Stimulated activated CD8-positive, alpha-beta memory T cell treated with anti-CD3 and anti-CD28 coated beads, Interleukin-15, amount 100 ng/mL, for 1 hour (primary cell): ENCODE data around the gene CYB5R4.

Experiments
- DNase-seq: peaks from one replicate; pipeline ENCODE4 v3.0.0-alpha.2; 2020; ENCODE audit warnings: low read depth

CYB5R4 gene, protein sequence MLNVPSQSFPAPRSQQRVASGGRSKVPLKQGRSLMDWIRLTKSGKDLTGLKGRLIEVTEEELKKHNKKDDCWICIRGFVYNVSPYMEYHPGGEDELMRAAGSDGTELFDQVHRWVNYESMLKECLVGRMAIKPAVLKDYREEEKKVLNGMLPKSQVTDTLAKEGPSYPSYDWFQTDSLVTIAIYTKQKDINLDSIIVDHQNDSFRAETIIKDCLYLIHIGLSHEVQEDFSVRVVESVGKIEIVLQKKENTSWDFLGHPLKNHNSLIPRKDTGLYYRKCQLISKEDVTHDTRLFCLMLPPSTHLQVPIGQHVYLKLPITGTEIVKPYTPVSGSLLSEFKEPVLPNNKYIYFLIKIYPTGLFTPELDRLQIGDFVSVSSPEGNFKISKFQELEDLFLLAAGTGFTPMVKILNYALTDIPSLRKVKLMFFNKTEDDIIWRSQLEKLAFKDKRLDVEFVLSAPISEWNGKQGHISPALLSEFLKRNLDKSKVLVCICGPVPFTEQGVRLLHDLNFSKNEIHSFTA

DNA sequence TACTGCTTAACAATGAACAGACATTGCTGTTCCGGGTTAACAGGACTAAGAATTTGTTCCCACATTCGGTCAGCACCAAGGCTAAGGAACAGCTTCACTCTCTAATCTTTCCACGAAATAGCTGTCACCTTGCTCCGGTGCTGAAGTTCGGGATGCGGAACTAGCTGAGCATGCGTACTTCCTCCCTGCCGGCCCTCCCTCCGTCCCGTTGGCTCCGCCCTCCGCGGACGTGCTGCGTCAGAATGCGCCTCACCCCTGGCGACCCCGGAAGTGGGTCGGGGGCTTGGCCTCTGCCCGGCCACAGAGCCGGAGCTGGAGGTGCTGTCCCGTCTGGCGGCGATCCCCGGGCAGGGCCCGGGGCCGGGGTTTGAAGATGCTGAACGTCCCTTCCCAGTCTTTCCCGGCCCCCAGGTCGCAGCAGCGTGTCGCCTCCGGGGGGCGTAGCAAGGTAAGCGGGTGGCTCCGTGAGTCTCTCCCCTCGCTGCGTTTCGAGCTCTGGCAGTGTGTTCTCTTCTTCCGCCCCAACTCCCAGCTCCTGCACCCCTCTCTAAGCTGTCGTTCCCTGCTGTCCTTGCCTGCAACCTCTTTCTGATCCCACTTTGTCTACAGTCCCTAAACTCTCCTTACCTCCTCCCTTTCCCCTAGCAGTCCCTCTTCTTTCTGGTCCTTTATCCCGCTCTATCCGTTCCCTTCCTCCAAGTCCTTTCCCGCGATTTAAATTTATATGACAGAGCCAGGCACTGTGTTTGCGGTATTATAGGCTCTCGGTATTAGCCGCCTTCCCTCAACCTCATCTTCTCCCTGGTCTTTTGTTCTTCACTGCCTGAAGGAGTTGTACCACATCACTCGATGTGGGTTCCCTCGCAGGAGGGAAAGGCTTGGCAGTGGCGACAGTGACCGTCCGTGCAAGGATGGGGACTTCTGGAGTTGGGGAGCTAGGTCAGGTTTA is at the start of gene CYB5R4:
Gene CYB5R4 (plus strand): TSS at position 280 of the 949 bp plus-strand sequence. CDS start 94 bp downstream, at position 374.
- DNase-seq: peak; percentile 91

DNA sequence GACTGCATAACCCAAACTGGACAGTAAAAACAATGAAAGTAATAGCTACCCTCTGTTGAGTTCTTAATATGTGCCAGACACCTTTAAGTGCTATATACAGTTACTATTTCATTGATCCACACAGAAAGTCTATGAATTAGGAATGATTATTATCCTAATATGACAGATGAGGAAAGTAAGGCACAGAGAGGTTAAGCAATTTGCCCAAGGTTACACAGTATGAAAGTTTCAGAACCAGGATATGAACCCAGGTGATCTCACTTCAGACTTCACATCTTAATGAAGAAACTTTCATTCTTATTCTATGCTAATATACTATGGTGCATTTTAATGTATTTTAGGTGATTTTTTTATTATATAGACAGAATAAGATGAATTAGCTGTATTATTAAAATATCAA is 46.9 kb upstream of the CYB5R4 start:
- no peak for DNase-seq

- no peak for DNase-seq
These were observed 43.7 kb upstream of the CYB5R4 start for GRCh38 chr6:83815631-83816272.

DNA sequence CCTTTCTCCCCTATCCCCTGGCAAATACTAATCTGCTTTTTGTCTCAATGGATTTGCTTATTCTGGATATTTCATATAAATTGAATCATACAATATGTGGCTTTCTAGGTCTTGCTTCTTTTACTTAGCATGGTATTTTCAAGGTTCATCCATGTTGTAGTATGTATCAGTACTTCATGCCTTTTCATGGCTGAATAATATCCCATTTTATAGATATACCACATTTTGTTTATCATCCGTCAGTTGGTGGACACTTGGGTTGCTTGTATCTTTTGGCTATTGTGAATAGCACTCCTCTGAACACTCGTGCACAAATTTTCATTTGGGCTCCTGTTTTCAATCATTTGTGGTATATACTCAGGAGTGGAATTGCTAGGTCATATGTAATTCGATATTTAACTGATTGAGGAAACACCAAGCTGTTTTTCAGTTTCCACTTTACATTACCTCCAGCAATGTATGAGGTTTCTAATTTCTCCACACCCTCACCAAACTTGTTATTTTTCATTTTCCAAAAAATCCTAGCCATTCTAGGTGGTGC is 36.8 kb upstream of the CYB5R4 start:
- no peak for DNase-seq

DNA sequence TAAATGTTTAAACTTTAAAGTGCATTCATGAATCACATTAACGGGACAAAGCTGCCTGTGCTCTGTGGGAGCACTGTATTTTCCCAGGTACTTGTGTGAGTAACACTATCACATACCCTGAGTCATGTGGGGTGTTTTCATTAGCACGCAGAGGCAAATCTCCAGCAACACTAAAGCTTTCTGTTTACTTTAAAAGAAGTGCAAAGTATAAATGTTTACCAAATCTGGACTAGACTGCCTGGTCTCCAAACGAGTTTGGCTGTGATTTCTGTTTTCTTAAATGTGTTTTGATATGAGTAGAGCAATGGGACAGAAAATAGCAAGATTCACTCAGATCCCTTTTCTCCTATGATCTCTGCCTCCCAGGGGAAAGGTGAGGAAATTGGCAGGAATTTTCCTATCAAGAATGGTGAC is 35.1 kb upstream of the CYB5R4 start:
- DNase-seq: no peak

GRCh38 chr6:83824831-83825230 is 34.7 kb upstream of the CYB5R4 start:
- DNase-seq: no peak

GRCh38 chr6:83827050-83827449 is 32.4 kb upstream of the CYB5R4 start:
- no peak for DNase-seq

DNA sequence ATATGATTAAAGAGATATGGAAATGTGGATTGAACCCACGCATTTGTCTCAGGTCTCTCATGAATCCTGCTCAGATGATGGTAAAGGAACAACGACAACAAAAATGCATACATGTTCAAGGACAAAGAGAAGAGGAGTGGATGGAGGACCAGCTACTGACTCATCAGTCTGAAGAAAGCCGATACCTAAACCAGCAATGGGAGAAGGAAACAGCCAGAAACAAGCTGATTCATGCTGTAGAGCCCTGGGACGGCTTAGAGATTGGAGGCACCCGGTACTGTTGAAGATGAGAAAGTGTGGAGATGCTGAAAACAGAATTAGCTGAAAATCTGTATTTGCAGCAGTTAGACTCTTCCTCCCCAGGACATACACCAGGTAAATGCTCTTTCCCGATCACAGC is 20.8 kb upstream of the CYB5R4 start:
- DNase-seq: no peak

- DNase-seq: no peak
These were observed 15.3 kb upstream of the CYB5R4 start for GRCh38 chr6:83844170-83844569.

DNA sequence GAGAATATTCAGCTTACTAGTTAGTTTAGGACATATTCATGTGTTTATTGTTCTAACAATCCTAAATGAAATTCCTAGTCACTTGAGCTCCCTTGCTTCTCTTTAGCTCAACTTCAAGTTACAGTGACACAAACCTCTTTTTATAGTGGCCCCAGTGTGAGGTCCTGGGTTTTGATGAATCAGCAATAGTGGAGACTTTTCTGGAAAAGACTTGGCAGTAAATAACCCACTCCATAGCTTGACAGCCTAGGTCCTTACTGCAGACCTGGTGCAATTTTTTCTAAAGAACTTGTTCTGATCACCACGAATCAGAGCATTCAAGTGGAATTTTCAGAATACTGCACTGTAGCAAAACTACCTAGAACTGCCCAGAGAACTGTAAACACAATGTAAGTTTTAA is 13.2 kb upstream of the CYB5R4 start:
- no peak for DNase-seq

DNA sequence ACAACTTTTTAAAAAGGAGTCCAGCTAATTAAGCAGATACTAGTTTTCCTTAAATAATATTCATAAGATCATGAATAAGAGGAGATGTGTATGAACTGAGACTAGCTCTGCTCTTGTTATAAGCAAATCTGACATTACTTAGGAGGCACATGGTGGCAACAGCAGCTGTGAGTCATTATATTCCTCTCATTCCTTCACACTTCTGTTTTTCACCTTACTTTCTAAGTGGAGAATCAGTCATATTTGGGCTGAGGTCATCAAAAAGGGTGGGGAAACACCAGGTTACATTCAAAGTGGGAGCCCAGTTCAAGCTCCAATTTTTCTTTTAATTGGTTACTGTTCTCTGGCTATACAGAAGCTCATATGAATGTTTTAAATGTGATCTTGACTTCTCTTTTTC is 12.3 kb upstream of the CYB5R4 start:
- no peak for DNase-seq

DNA sequence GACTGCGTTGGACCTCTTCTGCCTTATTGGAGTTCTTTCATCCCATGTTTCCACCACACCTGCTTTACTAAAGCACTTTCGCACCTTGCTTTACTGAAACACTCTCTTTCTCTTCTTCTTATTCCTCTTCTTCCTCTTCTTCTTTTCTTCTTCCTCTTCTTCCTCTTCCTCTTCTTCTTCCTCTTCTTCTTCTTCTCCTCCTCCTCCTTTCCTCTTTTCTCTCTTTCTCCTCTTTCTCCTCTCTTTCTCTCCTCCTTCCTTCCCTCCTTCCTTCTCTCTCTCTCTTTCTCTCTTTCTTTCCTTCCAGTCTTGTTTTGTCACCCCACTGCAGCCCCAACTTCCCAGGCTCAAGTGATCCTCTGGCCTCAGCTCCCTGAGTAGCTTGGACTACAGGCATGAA is 10.4 kb upstream of the CYB5R4 start:
- DNase-seq: no peak

DNA sequence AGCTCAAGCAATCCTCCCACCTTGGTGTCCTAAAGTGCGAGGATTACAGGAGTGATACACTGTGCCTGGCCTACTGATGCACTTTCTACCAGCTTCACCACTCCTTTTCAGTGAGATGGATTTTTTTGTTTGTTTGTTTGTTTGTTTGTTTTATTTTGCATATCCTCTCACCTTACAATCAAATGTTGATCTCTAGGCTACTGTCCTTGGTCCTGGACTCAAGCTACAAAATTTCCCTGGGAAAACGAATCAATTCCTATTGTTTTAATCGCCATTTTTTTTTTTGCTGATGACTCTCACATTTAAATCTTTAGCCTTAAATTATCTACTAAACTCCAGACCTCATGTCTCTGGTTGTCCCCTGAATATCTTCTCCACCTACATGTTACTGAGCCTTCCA is 9.9 kb upstream of the CYB5R4 start:
- no peak for DNase-seq

- no peak for DNase-seq
These were observed 6.8 kb upstream of the CYB5R4 start for GRCh38 chr6:83852528-83853177.

GRCh38 chr6:83853178-83854000 is 6.1 kb upstream of the CYB5R4 start, which contains the start of gene RIPPLY2:
TSS of gene RIPPLY2 (plus strand) at chr6:83853360. CDS start at chr6:83853417, 57 bp downstream.
- DNase-seq: no peak

GRCh38 chr6:83854001-83854501 is 5.4 kb upstream of the CYB5R4 start:
- no peak for DNase-seq

DNA sequence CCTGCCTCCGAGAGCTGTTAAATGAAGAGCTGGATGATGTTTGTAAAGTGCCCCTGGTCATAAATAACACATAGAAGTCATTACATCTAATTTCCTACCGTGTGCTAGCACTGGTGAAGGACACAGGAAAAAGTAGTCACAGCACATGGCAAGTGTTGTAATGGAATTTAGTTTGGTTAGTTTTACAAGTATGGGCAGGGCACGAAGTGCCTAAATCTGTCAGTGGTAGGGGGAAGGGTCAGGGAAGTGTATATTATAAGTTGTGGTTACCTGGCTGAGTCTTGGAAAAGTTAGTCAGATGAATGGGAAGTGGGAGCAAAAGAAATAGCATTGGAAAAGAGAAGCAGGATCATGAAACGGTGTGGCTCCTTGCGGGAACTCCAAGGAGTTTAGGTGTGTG is 4.7 kb upstream of the CYB5R4 start:
- DNase-seq: no peak

DNA sequence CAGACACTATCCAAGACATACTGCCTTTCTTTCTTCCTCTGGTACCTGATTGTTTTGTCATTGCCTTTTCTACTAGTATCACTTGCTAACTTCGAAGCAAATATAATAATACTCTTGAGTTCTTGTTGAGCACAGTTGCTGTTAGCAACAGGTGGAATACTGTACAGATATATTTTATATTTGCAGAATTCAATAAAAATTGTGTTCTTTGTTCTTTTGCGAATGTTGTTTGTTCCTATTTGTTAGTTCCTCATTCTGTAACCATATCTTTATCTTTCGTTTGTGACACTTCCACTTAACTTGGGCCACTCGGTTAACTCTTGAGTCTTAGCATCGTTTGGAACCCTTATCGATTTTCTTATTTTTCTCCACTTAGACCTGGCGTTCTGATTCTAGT is 868 bp downstream of the CYB5R4 start:
- no peak for DNase-seq

DNA sequence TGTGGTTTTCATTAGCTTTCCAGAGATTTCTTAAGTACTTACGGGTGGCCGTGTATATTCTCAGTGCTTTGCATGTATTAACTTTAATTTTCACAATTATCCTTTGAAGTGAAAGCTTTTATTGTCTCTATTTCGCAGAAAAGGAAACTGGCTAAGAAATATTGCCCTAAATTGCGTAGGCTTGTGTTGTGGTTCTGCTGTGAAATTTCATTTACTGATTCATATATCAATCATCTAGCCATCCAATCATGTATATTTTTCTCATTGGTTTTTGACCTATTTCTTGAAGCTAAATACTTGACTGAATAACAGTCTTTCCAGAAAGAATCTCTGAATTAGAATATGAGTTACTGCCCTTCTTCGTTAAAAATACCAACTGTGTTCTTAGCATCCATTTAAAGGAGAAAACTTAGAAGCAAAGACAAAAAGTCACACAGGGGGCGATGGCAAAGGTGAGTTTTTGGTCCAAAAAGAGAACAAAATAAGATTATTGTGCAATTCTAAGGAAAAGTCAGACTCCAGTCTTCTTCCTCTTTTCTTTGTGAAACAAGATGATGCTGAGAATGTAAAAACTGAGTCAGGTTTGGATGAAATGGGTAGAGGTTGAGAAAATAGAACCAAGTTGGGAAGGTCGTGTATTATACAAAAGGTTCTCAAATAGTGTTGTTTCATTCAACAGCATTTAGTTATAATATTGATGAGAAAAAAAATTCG is 1.4 kb downstream of the CYB5R4 start:
- no peak for DNase-seq
